GM12878 (cell line): ENCODE results near the gene PPP3CA. TPM values are rescaled to one million over a fixed set of nuclear protein-coding genes. Genes with fewer than 3 reads are reported as not detected.
A peak's percentile ranks its signal among the peaks of the same experiment; 100 is the strongest.

Source experiments
- ATAC-seq: fragments of 200-7000 bp; cut with Tn5 transposase; 3 replicates; pipeline ENCODE4 v1.9.1; 2020; ENCODE audit warnings: mild to moderate bottlenecking, moderate library complexity
- BruUV-seq: library from RNA; stranded (reverse); fragments of 400-500 nt; replicated peaks from 2 replicates; lab custom pipeline; 2021; lab: Mats Ljungman, UMichigan
- CTCF ChIA-PET: fragments of 300-600 bp; sonication (Branson Sonifier 250); formaldehyde crosslinking; extraction: SDS; loops from one replicate; lab custom pipeline; 2021; ENCODE audit warnings: inconsistent platforms; lab: Yijun Ruan, JAX
- POLR2A ChIA-PET: fragments of 350-600 bp; formaldehyde crosslinking; extraction: SDS; loops from one replicate; lab custom pipeline; 2021; ENCODE audit warnings: inconsistent platforms; lab: Charles Lee
- RAD21 ChIA-PET: fragments of 300-600 bp; sonication (Branson Sonifier 250); formaldehyde crosslinking; loops from one replicate; lab custom pipeline; 2023; ENCODE audit warnings: antibody characterized with exemption; ENCODE audit not compliant: unreplicated experiment; lab: Charles Lee
- SMC1A ChIA-PET: fragments of 300-600 bp; sonication (Branson Sonifier 250); formaldehyde crosslinking; loops from one replicate; lab custom pipeline; 2023; ENCODE audit not compliant: unreplicated experiment, uncharacterized antibody; lab: Charles Lee
- DNase-seq: peaks from one replicate; pipeline ENCODE4 v3.0.0-alpha.2; 2011; ENCODE audit warnings: low read depth, low spot score
- FAIRE-seq: peaks from 3 replicates; lab custom pipeline; 2011; peaks lifted over from hg19 to GRCh38; lab: Jason Lieb, UNC
- H2AFZ ChIP-seq: 2 replicates; pipeline ENCODE4 v1.6.0; 2011; ENCODE audit warnings: low read depth, low read length, control low read depth; ENCODE audit not compliant: control insufficient read depth
- H3K27ac ChIP-seq: 2 replicates; pipeline ENCODE4 v1.5.1; 2011; ENCODE audit warnings: control low read depth; ENCODE audit not compliant: control insufficient read depth, insufficient read depth
- H3K27me3 ChIP-seq, 2 experiments: replicated peaks in 1 of 2; 2 replicates each; pipeline versions ENCODE4 v1.6.0 to v1.6.1; 2011; ENCODE audit warnings: low read length in 1 of 2; ENCODE audit not compliant: control insufficient read depth in 2 of 2, insufficient read depth in 2 of 2
- H3K36me3 ChIP-seq, 2 experiments: 2 replicates each; pipeline ENCODE4 v1.5.1; 2011; ENCODE audit warnings: low read length in 1 of 2; ENCODE audit not compliant: control insufficient read depth in 2 of 2, insufficient read depth in 2 of 2
- H3K4me1 ChIP-seq: 2 replicates; pipeline ENCODE4 v1.6.1; 2011; ENCODE audit warnings: mild to moderate bottlenecking, low read length, moderate library complexity, mixed read lengths; ENCODE audit not compliant: control insufficient read depth, insufficient read depth
- H3K4me2 ChIP-seq: 2 replicates; pipeline ENCODE4 v1.6.0; 2011; ENCODE audit warnings: control low read depth; ENCODE audit not compliant: control insufficient read depth, insufficient read depth
- H3K4me3 ChIP-seq: fragments of 200-600 bp; sonication (generic); 2 replicates; pipeline ENCODE4 v1.5.1; 2016
- H3K79me2 ChIP-seq: 2 replicates; pipeline ENCODE4 v1.6.0; 2011; ENCODE audit warnings: low read length; ENCODE audit not compliant: control insufficient read depth, insufficient read depth
- H3K9ac ChIP-seq: 2 replicates; pipeline ENCODE4 v1.8.0; 2011; ENCODE audit warnings: low read length, control low read depth, mixed read lengths; ENCODE audit not compliant: control insufficient read depth, insufficient read depth
- H3K9me3 ChIP-seq: replicated peaks from 3 replicates; pipeline ENCODE4 v1.5.1; 2011; ENCODE audit warnings: mild to moderate bottlenecking, low read length; ENCODE audit not compliant: control insufficient read depth, insufficient read depth
- H4K20me1 ChIP-seq: 2 replicates; pipeline ENCODE4 v1.6.0; 2011; ENCODE audit not compliant: control insufficient read depth, insufficient read depth
- CBFB ChIP-seq: IDR thresholded peaks from 2 replicates; pipeline ENCODE4 v1.6.1; 2016; ENCODE audit warnings: antibody characterized with exemption, low read depth
- E4F1 ChIP-seq: fragments of 450-650 bp; IDR thresholded peaks from 2 replicates; pipeline ENCODE4 v1.6.1; 2018; ENCODE audit warnings: borderline replicate concordance, mild to moderate bottlenecking; ENCODE audit not compliant: partially characterized antibody
- IRF4 ChIP-seq: IDR thresholded peaks from 2 replicates; pipeline ENCODE4 v1.6.1; 2011; ENCODE audit warnings: low read depth, low read length
- KDM1A ChIP-seq: fragments of 200-600 bp; sonication (generic); IDR thresholded peaks from 2 replicates; pipeline ENCODE4 v1.6.1; 2016; ENCODE audit warnings: borderline replicate concordance
- NKRF ChIP-seq: fragments of 450-650 bp; conservative IDR thresholded peaks from 2 replicates; pipeline ENCODE4 v1.6.1; 2017; ENCODE audit warnings: mild to moderate bottlenecking, moderate library complexity
- PAX8 ChIP-seq: fragments of 450-650 bp; IDR thresholded peaks from 2 replicates; pipeline ENCODE4 v1.6.1; 2017; ENCODE audit warnings: mild to moderate bottlenecking, moderate library complexity
- RELB ChIP-seq: fragments of 450-650 bp; IDR thresholded peaks from 2 replicates; pipeline ENCODE4 v1.6.1; 2017; ENCODE audit warnings: low read depth, mild to moderate bottlenecking, moderate library complexity
- SIX5 ChIP-seq: IDR thresholded peaks from 2 replicates; pipeline ENCODE4 v1.6.1; 2011; ENCODE audit warnings: mild to moderate bottlenecking, low read depth, low read length, moderate library complexity; ENCODE audit not compliant: severe bottlenecking
- STAT1 ChIP-seq: fragments of 450-650 bp; conservative IDR thresholded peaks from 2 replicates; pipeline ENCODE4 v1.6.1; 2014; ENCODE audit warnings: antibody characterized with exemption, mild to moderate bottlenecking
- TCF7 ChIP-seq: IDR thresholded peaks from 2 replicates; pipeline ENCODE4 v1.6.1; 2014; ENCODE audit warnings: antibody characterized with exemption, borderline replicate concordance
- ZBTB4 ChIP-seq: fragments of 450-650 bp; formaldehyde crosslinking; IDR thresholded peaks from 2 replicates; pipeline ENCODE4 v1.4.0; 2022; ENCODE audit warnings: mild to moderate bottlenecking, moderate library complexity
- WGBS: methylation state at CpG from one replicate; pipeline ENCODE4 v1.1.6; 2016; ENCODE audit warnings: low lambda C conversion rate; ENCODE audit not compliant: insufficient replicate concordance, insufficient coverage; ENCODE audit errors: missing lambda C conversion rate; 5-methylcytosine and 5-hydroxymethylcytosine counted together
- in situ Hi-C: fragments of 300-500 bp; cut with MboI; formaldehyde crosslinking; loops from 9 replicates; pipeline ENCODE4 v1.14.3; 2018; ENCODE audit warnings: mixed read lengths
- intact Hi-C: fragments of 100-400 bp; cut with micrococcal nuclease; formaldehyde crosslinking; loops from one replicate; pipeline ENCODE4 v1.14.2; 2022; ENCODE audit not compliant: unreplicated experiment
- polyA plus RNA-seq, 11 experiments: library from polyadenylated mRNA; depleted of rRNA in 4 of 11; unstranded in 6 of 11; stranded (reverse) in 5 of 11; fragments of >200 nt; fragmentation: Nextera tagmentation in 4 of 11; fragmentation: Illumina TruSeq in 1 of 11; extraction: Ambion mirVana in 4 of 11; extraction: Trizol in 1 of 11; gene quantifications; 1 replicate in 1 of 11; 2 replicates in 10 of 11; pipeline versions ENCODE4 v1.2.1 to v1.2.3, GENCODE V29; 2011 to 2016; ENCODE audit warnings: inconsistent platforms in 2 of 11, missing spikeins in 2 of 11, low read depth in 1 of 11
- total RNA-seq, 4 experiments: library from RNA; depleted of rRNA in 3 of 4; stranded (reverse); fragments of >200 nt in 3 of 4; fragmentation: Illumina TruSeq in 1 of 4; extraction: Trizol in 1 of 4; gene quantifications; 2 replicates each; pipeline versions ENCODE4 v1.2.1 to v1.2.3, GENCODE V29; 2013 to 2021

Gene PPP3CA
- total and polyA plus RNA-seq, 10 of the 15 experiments (the other 5 are each of a cell fraction or from before 2014, with no cell fraction given): 0.33 to 9.0 (median 1.0) TPM

- no peak for TF ChIP-seq NKRF
- no peak for TF ChIP-seq RELB
- TF ChIP-seq PAX8: no peak
- no peak for TF ChIP-seq CBFB
Measured at GRCh38 chr4:101156619-101157310, 190.6 kb downstream of the PPP3CA start (continued).

- FAIRE-seq (no peak), ATAC-seq (peak; percentile 44), DNase-seq (no peak)
- RAD21 ChIA-PET: interaction anchor here (1.7 kb wide), 1 partner anchor 13 kb away, joined by 4 read pairs; no protein-coding TSS in a partner anchor
- Histone ChIP-seq H3K36me3 (no peaks in the 10 kb centered on the region), H3K27ac (no peak overlapping the region), H3K9me3 (no peaks in the 10 kb centered on the region), H4K20me1 (no peaks in the 10 kb centered on the region), H3K79me2 (no peaks in the 10 kb centered on the region), H3K4me3 (no peak overlapping the region), H3K4me1 (peaks cover 13% of the 10 kb centered on the region), H2AFZ (no peak overlapping the region), H3K4me2 (no peak overlapping the region), H3K27me3 (no peaks in the 10 kb centered on the region), H3K9ac (no peak overlapping the region)
- intact Hi-C loops (loop anchor here (5.0 kb wide), 1 partner anchor 139 kb away; no protein-coding TSS in a partner anchor), in situ Hi-C loops (no loop called here)
- WGBS: 95% methylated on average over 1 of the region's 1 CpG
- POLR2A ChIA-PET: no interaction called here
- SMC1A ChIA-PET: no interaction called here
- BruUV-seq: no TSS peak
- CTCF ChIA-PET: interaction anchor here (0.8 kb wide), 1 partner anchor 14 kb away, joined by 3 read pairs; no protein-coding TSS in a partner anchor
- TF ChIP-seq E4F1: no peak
- no peak for TF ChIP-seq SIX5
- TF ChIP-seq ZBTB4 (CRISPR knock-in tag): no peak
- no peak for TF ChIP-seq KDM1A
- no peak for TF ChIP-seq TCF7
- TF ChIP-seq IRF4: no peak
- TF ChIP-seq STAT1: no peak
Measured at GRCh38 chr4:101155945-101156344, 191.4 kb downstream of the PPP3CA start.
